SK-N-SH (cell line): Measurements from ENCODE around the gene CDC42. TPM values are rescaled to one million over a fixed set of nuclear protein-coding genes. Genes with fewer than 3 reads are reported as not detected.

Experiments
- CTCF ChIA-PET: fragments of 300-600, 350-600 bp; formaldehyde crosslinking; extraction: SDS; loops from one replicate; lab custom pipeline; 2021; lab: Yijun Ruan, JAX
- POLR2A ChIA-PET: fragments of 350-600 bp; sonication (Branson Sonifier 250); formaldehyde crosslinking; extraction: SDS; loops from one replicate; lab custom pipeline; 2020; ENCODE audit warnings: antibody characterized with exemption, inconsistent platforms; lab: Yijun Ruan, JAX
- DNase-seq: peaks from one replicate; pipeline ENCODE4 v3.0.0; 2012
- H2AFZ ChIP-seq: fragments of 200-600 bp; sonication (generic); 2 replicates; pipeline ENCODE4 v1.8.1; 2016; ENCODE audit warnings: antibody characterized with exemption, mild to moderate bottlenecking, low read depth
- H3F3A ChIP-seq: fragments of 200-600 bp; sonication (generic); replicated peaks from 2 replicates; pipeline ENCODE3; 2016; ENCODE audit warnings: antibody characterized with exemption, mild to moderate bottlenecking; ENCODE audit not compliant: insufficient read depth
- H3K27ac ChIP-seq, 2 experiments: fragments of 200-500 bp in 1 of 2; fragments of 200-600 bp in 1 of 2; sonication (Bioruptor generic) in 1 of 2; sonication (generic), shearing (Covaris generic) in 1 of 2; 2 replicates each; pipeline versions ENCODE4 v1.5.1 to v1.6.1; 2014 to 2016; ENCODE audit warnings: low read depth in 2 of 2, inconsistent platforms in 1 of 2, low read length in 1 of 2, mild to moderate bottlenecking in 1 of 2, mixed read lengths in 1 of 2
- H3K27me3 ChIP-seq: fragments of 200-600 bp; sonication (generic), shearing (Covaris generic); 2 replicates; pipeline ENCODE4 v1.6.1; 2016; ENCODE audit warnings: mixed run types; ENCODE audit not compliant: insufficient read depth
- H3K36me3 ChIP-seq, 2 experiments: fragments of 200-500 bp in 1 of 2; fragments of 200-600 bp in 1 of 2; sonication (Bioruptor generic) in 1 of 2; sonication (generic) in 1 of 2; replicated peaks in 1 of 2; 2 replicates each; pipeline versions ENCODE3 to v1.5.1; 2014 to 2016; ENCODE audit warnings: low read length in 1 of 2, mild to moderate bottlenecking in 1 of 2; ENCODE audit not compliant: insufficient read depth in 2 of 2, control insufficient read depth in 1 of 2
- H3K4me1 ChIP-seq, 2 experiments: fragments of 200-500 bp in 1 of 2; fragments of 200-600 bp in 1 of 2; sonication (Bioruptor generic) in 1 of 2; sonication (generic), shearing (Covaris generic) in 1 of 2; 2 replicates each; pipeline versions ENCODE4 v1.5.1 to v1.6.1; 2014 to 2016; ENCODE audit warnings: low read depth in 1 of 2, low read length in 1 of 2, mixed run types in 1 of 2; ENCODE audit not compliant: insufficient read depth in 2 of 2, control insufficient read depth in 1 of 2
- H3K4me2 ChIP-seq: fragments of 200-600 bp; sonication (generic), shearing (Covaris generic); 2 replicates; pipeline ENCODE4 v1.6.1; 2017; ENCODE audit warnings: mixed run types
- H3K4me3 ChIP-seq, 2 experiments: fragments of 200-500 bp in 1 of 2; fragments of 200-600 bp in 1 of 2; sonication (Bioruptor generic) in 1 of 2; sonication (generic), shearing (Covaris generic) in 1 of 2; 2 replicates each; pipeline versions ENCODE4 v1.5.1 to v1.8.1; 2014 to 2016; ENCODE audit warnings: low read depth in 2 of 2, inconsistent platforms in 1 of 2, low read length in 1 of 2, mild to moderate bottlenecking in 1 of 2, mixed read lengths in 1 of 2, moderate library complexity in 1 of 2
- H3K79me2 ChIP-seq: fragments of 200-600 bp; sonication (generic); 2 replicates; pipeline ENCODE4 v1.8.1; 2017; ENCODE audit warnings: mild to moderate bottlenecking; ENCODE audit not compliant: insufficient read depth
- H3K9ac ChIP-seq: fragments of 200-600 bp; sonication (generic); 2 replicates; pipeline ENCODE4 v1.6.1; 2017; ENCODE audit warnings: mixed run types
- H3K9me2 ChIP-seq: fragments of 200-600 bp; sonication (generic); 2 replicates; pipeline ENCODE4 v1.6.1; 2017; ENCODE audit warnings: mixed run types
- H3K9me3 ChIP-seq: fragments of 200-600 bp; sonication (generic); 2 replicates; pipeline ENCODE4 v1.6.1; 2017; ENCODE audit warnings: mixed run types, mild to moderate bottlenecking, moderate library complexity
- H4K20me1 ChIP-seq: fragments of 200-600 bp; sonication (generic); 2 replicates; pipeline ENCODE4 v1.6.1; 2017; ENCODE audit warnings: mild to moderate bottlenecking, mixed run types; ENCODE audit not compliant: insufficient read depth
- ELF1 ChIP-seq: IDR thresholded peaks from 2 replicates; pipeline ENCODE4 v1.4.0; 2012
- EP300 ChIP-seq, 2 experiments: IDR thresholded peaks; 2 replicates each; pipeline versions ENCODE4 v1.4.0 to v1.6.1; 2012; ENCODE audit warnings: borderline replicate concordance in 1 of 2, low read depth in 1 of 2, low read length in 1 of 2
- FOXJ3 ChIP-seq: sonication (generic); formaldehyde crosslinking; IDR thresholded peaks from 2 replicates; pipeline ENCODE4 v1.5.1; 2020; ENCODE audit warnings: mild to moderate bottlenecking, missing genetic modification reagents
- GABPA ChIP-seq: IDR thresholded peaks from 2 replicates; pipeline ENCODE4 v1.4.0; 2012; ENCODE audit warnings: low read depth, mild to moderate bottlenecking
- GATA2 ChIP-seq: sonication (generic); formaldehyde crosslinking; IDR thresholded peaks from 2 replicates; pipeline ENCODE4 v1.5.0; 2020; ENCODE audit warnings: mild to moderate bottlenecking, missing genetic modification reagents
- JUND ChIP-seq: IDR thresholded peaks from 2 replicates; pipeline ENCODE4 v1.4.0; 2012
- MAX ChIP-seq: IDR thresholded peaks from 2 replicates; pipeline ENCODE4 v1.4.0; 2012; ENCODE audit warnings: low read depth
- MEF2A ChIP-seq: IDR thresholded peaks from 2 replicates; pipeline ENCODE4 v1.4.0; 2012; ENCODE audit warnings: low read depth, borderline replicate concordance
- MXI1 ChIP-seq: IDR thresholded peaks from 2 replicates; pipeline ENCODE4 v1.6.1; 2012; ENCODE audit warnings: mild to moderate bottlenecking, low read depth, low read length, improper control_type of control experiment
- NFIC ChIP-seq: IDR thresholded peaks from 2 replicates; pipeline ENCODE4 v1.4.0; 2012; ENCODE audit warnings: borderline replicate concordance
- NRF1 ChIP-seq: IDR thresholded peaks from 2 replicates; pipeline ENCODE4 v1.6.1; 2012; ENCODE audit warnings: low read depth, mild to moderate bottlenecking, low read length
- PBX3 ChIP-seq: IDR thresholded peaks from 2 replicates; pipeline ENCODE4; 2012
- POLR2AphosphoS5 ChIP-seq: IDR thresholded peaks from 2 replicates; pipeline ENCODE4 v1.6.1; 2012; ENCODE audit warnings: low read depth, low read length
- RAD21 ChIP-seq: IDR thresholded peaks from 2 replicates; pipeline ENCODE4 v1.6.1; 2012; ENCODE audit warnings: mild to moderate bottlenecking, low read length
- RCOR1 ChIP-seq: fragments of 150-350 bp; IDR thresholded peaks from 2 replicates; pipeline ENCODE4 v1.6.1; 2017; ENCODE audit warnings: antibody characterized with exemption, low read length
- REST ChIP-seq: IDR thresholded peaks from 2 replicates; pipeline ENCODE4 v1.6.1; 2012; ENCODE audit warnings: mild to moderate bottlenecking, low read depth, low read length, moderate library complexity
- RFX5 ChIP-seq: IDR thresholded peaks from 2 replicates; pipeline ENCODE4 v1.6.1; 2012; ENCODE audit warnings: mild to moderate bottlenecking, improper control_type of control experiment, low read length
- SIN3A ChIP-seq: IDR thresholded peaks from 2 replicates; pipeline ENCODE4 v1.6.1; 2012; ENCODE audit warnings: low read depth, mild to moderate bottlenecking, low read length, moderate library complexity, borderline replicate concordance
- SMC3 ChIP-seq: IDR thresholded peaks from 2 replicates; pipeline ENCODE4 v1.6.1; 2012; ENCODE audit warnings: low read depth, low read length, improper control_type of control experiment
- TEAD4 ChIP-seq: IDR thresholded peaks from 2 replicates; pipeline ENCODE4 v1.4.0; 2012; ENCODE audit warnings: mild to moderate bottlenecking, borderline replicate concordance; ENCODE audit not compliant: insufficient read depth
- WGBS: methylation state at CpG from one replicate; pipeline ENCODE4 v1.1.6; 2017; ENCODE audit warnings: low lambda C conversion rate; 5-methylcytosine and 5-hydroxymethylcytosine counted together
- polyA plus RNA-seq, 3 experiments: library from polyadenylated mRNA; depleted of rRNA; stranded (reverse); fragments of >200 nt; gene quantifications; 2 replicates each; pipeline ENCODE4 v1.2.3, GENCODE V29; 2012

CDC42 gene
- polyA plus RNA-seq, 1 of the 3 experiments (the other 2 are of a cell fraction) = 113 TPM

DNA sequence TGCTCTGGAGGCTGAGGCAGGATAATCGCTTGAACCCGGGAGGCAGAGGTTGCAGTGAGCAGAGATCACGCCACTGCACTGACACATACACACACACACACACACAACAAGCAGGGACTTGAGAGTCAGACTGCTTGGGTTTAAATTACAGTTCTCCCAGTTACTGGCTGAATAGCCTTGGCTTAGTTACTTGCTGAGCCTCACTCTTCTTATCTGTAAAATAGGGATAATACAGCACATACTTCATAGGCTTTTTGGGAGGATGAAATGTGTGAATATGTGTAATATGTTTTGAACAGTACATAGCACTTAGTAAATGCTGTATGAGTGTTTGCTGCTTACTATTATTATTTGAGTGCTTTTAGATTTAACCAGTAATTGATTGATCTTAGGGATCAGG lies 23.8 kb downstream of the CDC42 start:
- Histone ChIP-seq H3K27me3 (no peaks in the 10 kb centered on the region), H3F3A (peaks cover 8% of the 10 kb centered on the region), H3K4me1 (no peaks in the 10 kb centered on the region; a peak in 1 of 4 replicates), H3K9me2 (no peaks in the 10 kb centered on the region), H3K36me3 (peaks cover 20 to 58% of the 10 kb centered on the region in 2 experiments), H4K20me1 (peaks cover 100% of the 10 kb centered on the region), H3K4me2 (no peak overlapping the region), H3K9ac (no peak overlapping the region), H3K9me3 (no peaks in the 10 kb centered on the region), H3K79me2 (peaks cover 100% of the 10 kb centered on the region), H3K4me3 (no peak overlapping the region), H3K27ac (no peak overlapping the region), H2AFZ (no peak overlapping the region)
- 100% methylated on average over 1 of the region's 3 CpGs for WGBS
- DNase-seq = no peak
- ChIA-PET CTCF (no interaction called here), POLR2A (no interaction called here)
- no peak for TF ChIP-seq FOXJ3 (CRISPR knock-in tag)
- no peak for TF ChIP-seq SMC3
- TF ChIP-seq GABPA = no peak
- TF ChIP-seq POLR2AphosphoS5 = no peak
- TF ChIP-seq SIN3A = no peak
- no peak for TF ChIP-seq MEF2A
- TF ChIP-seq REST = no peak
- TF ChIP-seq NFIC = no peak

GRCh38 chr1:22077728-22078127 lies 25.2 kb downstream of the CDC42 start:
- H3K36me3 ChIP-seq = peaks cover 32 to 72% of the 10 kb centered on the region in 2 experiments
- H4K20me1 ChIP-seq = peaks cover 100% of the 10 kb centered on the region
- no peak for DNase-seq
- POLR2A ChIA-PET = no interaction called here
- H3K79me2 ChIP-seq = peaks cover 100% of the 10 kb centered on the region
- H3F3A ChIP-seq = peaks cover 11% of the 10 kb centered on the region
- no peak overlapping the region for H3K4me3 ChIP-seq
- no peak overlapping the region for H3K9ac ChIP-seq
- H3K4me2 ChIP-seq = no peak overlapping the region
- CTCF ChIA-PET = interaction anchor here (1.0 to 1.7 kb wide), 2 partner anchors 28 to 506 kb away, joined by 3 to 5 read pairs; no protein-coding TSS in a partner anchor
- no peaks in the 10 kb centered on the region for H3K27me3 ChIP-seq
- H3K27ac ChIP-seq = no peak overlapping the region
- TF ChIP-seq ELF1 (no peak), POLR2AphosphoS5 (no peak), FOXJ3 (CRISPR knock-in tag) (no peak), MXI1 (no peak), RAD21 (no peak), NRF1 (no peak), SIN3A (no peak), EP300 (IDR thresholded peaks at IDR 0.05; ENCODE audit: borderline replicate concordance in 1 of 2, low read depth in 1 of 2, low read length in 1 of 2) (no peak), RCOR1 (no peak), NFIC (no peak), RFX5 (no peak), MAX (no peak), MEF2A (no peak), GATA2 (CRISPR knock-in tag) (no peak), JUND (no peak), TEAD4 (no peak), PBX3 (no peak)
- no peaks in the 10 kb centered on the region for H3K9me3 ChIP-seq
- 83% methylated on average over 5 of the region's 5 CpGs for WGBS
- H3K9me2 ChIP-seq = no peaks in the 10 kb centered on the region
- no peaks in the 10 kb centered on the region; a peak in 1 of 4 replicates for H3K4me1 ChIP-seq
- H2AFZ ChIP-seq = no peak overlapping the region
